Endodermal cell (in vitro differentiated cells): ENCODE results near the gene SPINK1. TPM values are rescaled to one million over a fixed set of nuclear protein-coding genes. Genes with fewer than 3 reads are reported as not detected.

ENCODE experiments used
- DNase-seq: peaks from one replicate; pipeline ENCODE4 v3.0.0-alpha.2; 2017
- H3K27ac ChIP-seq: 2 replicates; pipeline ENCODE4 v1.5.1; 2013; ENCODE audit warnings: mild to moderate bottlenecking, low read depth, low read length, moderate library complexity
- H3K27me3 ChIP-seq: 2 replicates; pipeline ENCODE4 v1.6.1; 2013; ENCODE audit warnings: mild to moderate bottlenecking, low read length, moderate library complexity; ENCODE audit not compliant: insufficient read depth, control insufficient read depth, poor library complexity, severe bottlenecking
- H3K36me3 ChIP-seq: 2 replicates; pipeline ENCODE4 v1.7.0; 2013; ENCODE audit warnings: mild to moderate bottlenecking, low read length, moderate library complexity; ENCODE audit not compliant: control insufficient read depth, insufficient read depth
- H3K4me1 ChIP-seq: one replicate; pipeline ENCODE4 v1.7.0; 2013; ENCODE audit warnings: low read length; ENCODE audit not compliant: control insufficient read depth, insufficient read depth
- H3K4me3 ChIP-seq: 2 replicates; pipeline ENCODE4 v1.5.1; 2013; ENCODE audit warnings: mild to moderate bottlenecking, low read length, moderate library complexity
- H3K9ac ChIP-seq: 2 replicates; pipeline ENCODE4 v1.6.1; 2013; ENCODE audit warnings: mild to moderate bottlenecking, low read length, moderate library complexity; ENCODE audit not compliant: poor library complexity, severe bottlenecking; ENCODE audit errors: extremely low read depth
- H3K9me3 ChIP-seq: 2 replicates; pipeline ENCODE4 v1.6.1; 2013; ENCODE audit warnings: mild to moderate bottlenecking, low read length, moderate library complexity; ENCODE audit not compliant: control insufficient read depth
- H3K27ac Mint-ChIP-seq: 2 replicates; pipeline ENCODE4 v1.8.0; 2020; ENCODE audit warnings: mixed read lengths
- H3K27me3 Mint-ChIP-seq: 2 replicates; pipeline ENCODE4 v1.8.0; 2021; ENCODE audit warnings: mild to moderate bottlenecking, mixed read lengths; ENCODE audit not compliant: insufficient read depth
- H3K36me3 Mint-ChIP-seq: 2 replicates; pipeline ENCODE4 v1.8.0; 2020; ENCODE audit warnings: low read depth, mixed read lengths
- H3K4me1 Mint-ChIP-seq: 2 replicates; pipeline ENCODE4 v1.8.0; 2020; ENCODE audit warnings: mixed read lengths
- H3K4me3 Mint-ChIP-seq: 2 replicates; pipeline ENCODE4 v1.8.0; 2020; ENCODE audit warnings: mild to moderate bottlenecking, moderate library complexity, mixed read lengths
- H3K9me3 Mint-ChIP-seq: 2 replicates; pipeline ENCODE4 v1.8.0; 2020; ENCODE audit warnings: mild to moderate bottlenecking, mixed read lengths
- WGBS, 2 experiments: methylation state at CpG; one replicate each; pipeline versions ENCODE4 v1.1.5 to v1.1.7; 2013; ENCODE audit warnings: missing lambda C conversion rate in 2 of 2, mixed read lengths in 1 of 2; ENCODE audit not compliant: insufficient coverage in 1 of 2, insufficient read length in 1 of 2; 5-methylcytosine and 5-hydroxymethylcytosine counted together
- total RNA-seq, 2 donors: library from RNA; stranded (reverse); fragmentation: NEBNext Ultra II Directional in 1 of 2; extraction: Animal tissue kit (Norgen Biotek cat#: 25700) in 1 of 2; gene quantifications; 2 replicates in 1 of 2; 3 replicates in 1 of 2; pipeline ENCODE4 v1.2.1, GENCODE V29; 2021
- TF ChIP-seq, protein P1 (sequence below): fragments of 200-600 bp; sonication (generic); conservative IDR thresholded peaks from 2 replicates; pipeline ENCODE4 v1.5.0; 2021; ENCODE audit warnings: antibody characterized with exemption, mild to moderate bottlenecking

The SPINK1 gene
- total RNA-seq, 2 donors from 2014 or later = not detected

- Mint-ChIP-seq H3K36me3 (no peaks in the 10 kb centered on the region), H3K27me3 (peaks cover 6% of the 10 kb centered on the region), H3K27ac (no peak overlapping the region), H3K4me3 (no peak overlapping the region), H3K9me3 (no peaks in the 10 kb centered on the region), H3K4me1 (peaks cover 26% of the 10 kb centered on the region)
- H3K4me3 ChIP-seq = no peak overlapping the region
- H3K27ac ChIP-seq = no peak overlapping the region
- no peaks in the 10 kb centered on the region for H3K27me3 ChIP-seq
- no peaks in the 10 kb centered on the region for H3K36me3 ChIP-seq
- TF ChIP-seq, protein P1, sequence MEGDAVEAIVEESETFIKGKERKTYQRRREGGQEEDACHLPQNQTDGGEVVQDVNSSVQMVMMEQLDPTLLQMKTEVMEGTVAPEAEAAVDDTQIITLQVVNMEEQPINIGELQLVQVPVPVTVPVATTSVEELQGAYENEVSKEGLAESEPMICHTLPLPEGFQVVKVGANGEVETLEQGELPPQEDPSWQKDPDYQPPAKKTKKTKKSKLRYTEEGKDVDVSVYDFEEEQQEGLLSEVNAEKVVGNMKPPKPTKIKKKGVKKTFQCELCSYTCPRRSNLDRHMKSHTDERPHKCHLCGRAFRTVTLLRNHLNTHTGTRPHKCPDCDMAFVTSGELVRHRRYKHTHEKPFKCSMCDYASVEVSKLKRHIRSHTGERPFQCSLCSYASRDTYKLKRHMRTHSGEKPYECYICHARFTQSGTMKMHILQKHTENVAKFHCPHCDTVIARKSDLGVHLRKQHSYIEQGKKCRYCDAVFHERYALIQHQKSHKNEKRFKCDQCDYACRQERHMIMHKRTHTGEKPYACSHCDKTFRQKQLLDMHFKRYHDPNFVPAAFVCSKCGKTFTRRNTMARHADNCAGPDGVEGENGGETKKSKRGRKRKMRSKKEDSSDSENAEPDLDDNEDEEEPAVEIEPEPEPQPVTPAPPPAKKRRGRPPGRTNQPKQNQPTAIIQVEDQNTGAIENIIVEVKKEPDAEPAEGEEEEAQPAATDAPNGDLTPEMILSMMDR = no peak
- WGBS, 2 experiments = 91% methylated on average over 6 of the region's 8 CpGs; no CpG with 5 or more reads in 1 of the 2 experiments
- no peak for DNase-seq
- no peak overlapping the region for H3K9ac ChIP-seq
- no peaks in the 10 kb centered on the region for H3K9me3 ChIP-seq
- H3K4me1 ChIP-seq = peaks cover 5% of the 10 kb centered on the region
Measured at GRCh38 chr5:147784146-147784987, 47.1 kb downstream of the SPINK1 start.

GRCh38 chr5:147782110-147783028 is 49.1 kb downstream of the SPINK1 start, which contains the start of gene JAKMIP2:
TSS of gene JAKMIP2 (minus strand) at chr5:147782728. CDS start at chr5:147671806, 110,922 bp downstream.
- H3K27ac ChIP-seq = peak within 1 kb of the TSS; percentile 99
- peak within 1 kb of the TSS; percentile 85 for H3K4me3 ChIP-seq
- Mint-ChIP-seq H3K36me3 (no peaks in the 10 kb centered on the region), H3K9me3 (no peaks in the 10 kb centered on the region), H3K4me3 (peak within 1 kb of the TSS; percentile 63), H3K27me3 (peaks cover 6% of the 10 kb centered on the region), H3K27ac (peak within 1 kb of the TSS; percentile 91), H3K4me1 (peaks cover 20% of the 10 kb centered on the region)
- no peaks in the 10 kb centered on the region for H3K4me1 ChIP-seq
- H3K9ac ChIP-seq = peak within 1 kb of the TSS; percentile 59
- 0 to 2% methylated on average over 3 to 19 of the region's 19 CpGs for WGBS, 2 experiments
- TF ChIP-seq, protein P1 = peak; percentile 45
- DNase-seq = peak; percentile 100
- no peaks in the 10 kb centered on the region for H3K9me3 ChIP-seq
- H3K27me3 ChIP-seq = no peaks in the 10 kb centered on the region
- no peaks in the 10 kb centered on the region for H3K36me3 ChIP-seq

DNA sequence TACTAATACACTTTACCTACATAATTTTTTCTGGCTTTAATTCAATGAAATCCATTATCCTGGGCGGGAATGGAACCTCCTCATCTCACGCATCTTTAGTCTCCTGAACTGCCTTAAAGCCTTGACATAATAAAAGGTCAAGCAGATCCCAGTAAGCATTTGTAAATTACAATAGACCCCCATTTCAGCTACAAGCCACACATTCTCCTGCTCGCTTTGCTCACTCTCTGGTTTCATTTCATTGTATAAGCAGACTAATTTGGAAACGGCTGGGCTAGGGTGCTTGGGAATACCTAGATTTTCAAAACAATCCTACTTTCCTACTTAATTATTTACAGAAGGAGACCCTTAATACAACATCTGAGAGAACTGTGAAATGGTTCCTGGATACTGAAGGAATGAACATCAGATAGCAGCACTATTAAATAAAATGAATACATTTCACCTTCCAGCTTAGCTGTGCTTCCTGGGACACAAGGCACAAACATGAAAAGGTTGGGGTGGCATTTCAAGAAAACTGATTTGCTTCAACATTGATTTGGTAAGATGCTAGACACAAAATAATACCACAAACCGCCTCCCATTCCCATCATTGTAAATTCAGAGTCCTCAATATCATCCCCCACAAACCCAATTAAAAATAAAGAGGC is 50.4 kb downstream of the SPINK1 start:
- 51 to 75% methylated on average over 3 to 5 of the region's 5 CpGs for WGBS, 2 experiments
- no peak for DNase-seq
- Mint-ChIP-seq H3K9me3 (peaks cover 4% of the 10 kb centered on the region), H3K36me3 (no peaks in the 10 kb centered on the region), H3K27ac (peak overlapping the region; percentile 11), H3K4me3 (peak overlapping the region; percentile 20), H3K27me3 (peaks cover 6% of the 10 kb centered on the region), H3K4me1 (peaks cover 16% of the 10 kb centered on the region)
- Histone ChIP-seq H3K4me3 (no peak overlapping the region), H3K36me3 (no peaks in the 10 kb centered on the region), H3K27ac (peak overlapping the region; percentile 68), H3K9me3 (peaks cover 4% of the 10 kb centered on the region), H3K9ac (no peak overlapping the region), H3K4me1 (no peaks in the 10 kb centered on the region), H3K27me3 (no peaks in the 10 kb centered on the region)
- TF ChIP-seq, protein P1 = no peak
